Activated CD4-positive, alpha-beta T cell treated with anti-CD3 and anti-CD28 coated beads, Interleukin-2, amount 10 ng/mL, durations not matched to agents 24 days and 14 days (primary cell): Measurements from ENCODE around the gene OBP2A. TPM values are rescaled to one million over a fixed set of nuclear protein-coding genes. Genes with fewer than 3 reads are reported as not detected.
"Not testable (repeated sequence)": the region's sequence is repeated elsewhere in the genome, so short reads cannot be mapped to it uniquely, and the experiment has no call there.

ENCODE experiments used
- DNase-seq: peaks from one replicate; pipeline ENCODE4 v3.0.0; 2022
- H3K27ac Mint-ChIP-seq: one replicate; pipeline ENCODE4 v1.8.0; 2022; ENCODE audit warnings: mild to moderate bottlenecking, mixed read lengths
- H3K27me3 Mint-ChIP-seq: one replicate; pipeline ENCODE4 v1.8.0; 2022; ENCODE audit warnings: mixed read lengths
- H3K36me3 Mint-ChIP-seq: one replicate; pipeline ENCODE4 v1.8.0; 2022; ENCODE audit warnings: low read depth, mild to moderate bottlenecking, mixed read lengths
- H3K4me1 Mint-ChIP-seq: one replicate; pipeline ENCODE4 v1.8.0; 2021; ENCODE audit warnings: mixed read lengths
- H3K4me3 Mint-ChIP-seq: one replicate; pipeline ENCODE4 v1.8.0; 2022; ENCODE audit warnings: mild to moderate bottlenecking, moderate library complexity, mixed read lengths
- H3K9me3 Mint-ChIP-seq: one replicate; pipeline ENCODE4 v1.8.0; 2021; ENCODE audit warnings: mixed read lengths
- intact Hi-C: fragments of 100-400 bp; cut with micrococcal nuclease; formaldehyde crosslinking; loops from one replicate; pipeline ENCODE4 v1.15.1; 2023
- total RNA-seq: library from RNA; stranded (reverse); gene quantifications from 2 replicates; pipeline ENCODE4 v1.2.3, GENCODE V29; 2022

The OBP2A gene
- total RNA-seq = not detected in 2 replicates

- DNase-seq, H3K9me3 Mint-ChIP-seq, intact Hi-C loops, H3K36me3 Mint-ChIP-seq, H3K4me3 Mint-ChIP-seq, H3K4me1 Mint-ChIP-seq, H3K27ac Mint-ChIP-seq: not testable (repeated sequence)
- H3K27me3 Mint-ChIP-seq = peaks cover 10% of the 10 kb centered on the region
Measured at GRCh38 chr9:135545646-135546176, at the start of gene OBP2A. Gene OBP2A (plus strand): TSS chr9:135546126. CDS start chr9:135546181, 55 bp downstream.

- Mint-ChIP-seq H3K9me3 (no peaks in the 10 kb centered on the region), H3K27me3 (peaks cover 8% of the 10 kb centered on the region), H3K4me1 (peaks cover 7% of the 10 kb centered on the region), H3K36me3 (peaks cover 14% of the 10 kb centered on the region), H3K4me3 (no peak overlapping the region), H3K27ac (no peak overlapping the region)
- no peak for DNase-seq
- intact Hi-C loops = no loop called here
Measured at GRCh38 chr9:135498381-135499126, 47.4 kb upstream of the OBP2A start.

GRCh38 chr9:135499326-135500070, 46.4 kb upstream of the OBP2A start:
- intact Hi-C loops = no loop called here

GRCh38 chr9:135500071-135500524, 45.8 kb upstream of the OBP2A start:
- Mint-ChIP-seq H3K4me1 (peaks cover 7% of the 10 kb centered on the region), H3K27ac (peak overlapping the region; percentile 97), H3K27me3 (peaks cover 8% of the 10 kb centered on the region), H3K36me3 (peaks cover 26% of the 10 kb centered on the region), H3K4me3 (peak overlapping the region; percentile 95), H3K9me3 (no peaks in the 10 kb centered on the region)
- DNase-seq = no peak
- intact Hi-C loops = no loop called here

More at GRCh38 chr9:135499326-135500070, 46.4 kb upstream of the OBP2A start:
- peaks cover 8% of the 10 kb centered on the region for H3K27me3 Mint-ChIP-seq
- H3K4me1 Mint-ChIP-seq = peaks cover 7% of the 10 kb centered on the region
- DNase-seq = peak; percentile 97
- H3K27ac Mint-ChIP-seq = no peak overlapping the region
- H3K36me3 Mint-ChIP-seq = peaks cover 20% of the 10 kb centered on the region
- peak overlapping the region; percentile 95 for H3K4me3 Mint-ChIP-seq
- no peaks in the 10 kb centered on the region for H3K9me3 Mint-ChIP-seq

- Mint-ChIP-seq H3K27me3 (peaks cover 8% of the 10 kb centered on the region), H3K9me3 (no peaks in the 10 kb centered on the region), H3K36me3 (peaks cover 28% of the 10 kb centered on the region), H3K4me1 (peaks cover 7% of the 10 kb centered on the region), H3K4me3 (peak within 1 kb of the TSS; percentile 95), H3K27ac (peak within 1 kb of the TSS; percentile 97)
- intact Hi-C loops = loop anchor here (1.0 kb wide), 1 partner anchor 31 kb away; no protein-coding TSS in a partner anchor
- peak; percentile 97 for DNase-seq
Measured at GRCh38 chr9:135500525-135501260, 45.2 kb upstream of the OBP2A start, which contains the start of gene MRPS2. Gene MRPS2 (plus strand): TSS chr9:135500682. CDS start chr9:135500711, 29 bp downstream.

- peaks cover 7% of the 10 kb centered on the region for H3K4me1 Mint-ChIP-seq
- H3K4me3 Mint-ChIP-seq = peak overlapping the region; percentile 95
- intact Hi-C loops = loop anchor here (1.0 kb wide), 1 partner anchor 32 kb away; no protein-coding TSS in a partner anchor
- H3K27ac Mint-ChIP-seq = peak overlapping the region; percentile 97
- H3K27me3 Mint-ChIP-seq = peaks cover 8% of the 10 kb centered on the region
- peaks cover 28% of the 10 kb centered on the region for H3K36me3 Mint-ChIP-seq
- no peaks in the 10 kb centered on the region for H3K9me3 Mint-ChIP-seq
- DNase-seq = no peak
Measured at GRCh38 chr9:135501261-135502167, 44.4 kb upstream of the OBP2A start.

GRCh38 chr9:135502168-135502872, 43.6 kb upstream of the OBP2A start:
- H3K4me1 Mint-ChIP-seq = peaks cover 7% of the 10 kb centered on the region
- peak overlapping the region; percentile 95 for H3K4me3 Mint-ChIP-seq
- intact Hi-C loops = no loop called here
- H3K36me3 Mint-ChIP-seq = peaks cover 28% of the 10 kb centered on the region
- no peak for DNase-seq
- peaks cover 8% of the 10 kb centered on the region for H3K27me3 Mint-ChIP-seq
- H3K27ac Mint-ChIP-seq = no peak overlapping the region
- H3K9me3 Mint-ChIP-seq = no peaks in the 10 kb centered on the region

- H3K36me3 Mint-ChIP-seq = peaks cover 28% of the 10 kb centered on the region
- intact Hi-C loops = no loop called here
- peaks cover 8% of the 10 kb centered on the region for H3K27me3 Mint-ChIP-seq
- no peak for DNase-seq
- H3K9me3 Mint-ChIP-seq = no peaks in the 10 kb centered on the region
- no peak overlapping the region for H3K27ac Mint-ChIP-seq
- peaks cover 7% of the 10 kb centered on the region for H3K4me1 Mint-ChIP-seq
- peak overlapping the region; percentile 95 for H3K4me3 Mint-ChIP-seq
Measured at GRCh38 chr9:135502873-135503321, 43.0 kb upstream of the OBP2A start.

GRCh38 chr9:135503371-135504261, 42.3 kb upstream of the OBP2A start:
- peak overlapping the region; percentile 11 for H3K4me3 Mint-ChIP-seq

GRCh38 chr9:135504262-135505243, 41.4 kb upstream of the OBP2A start:
- Mint-ChIP-seq H3K9me3 (peaks cover 4% of the 10 kb centered on the region), H3K27ac (no peak overlapping the region), H3K36me3 (peaks cover 28% of the 10 kb centered on the region), H3K4me3 (no peak overlapping the region), H3K27me3 (peaks cover 6% of the 10 kb centered on the region), H3K4me1 (peaks cover 6% of the 10 kb centered on the region)
- intact Hi-C loops = no loop called here
- DNase-seq = peak; percentile 86

More at GRCh38 chr9:135503371-135504261, 42.3 kb upstream of the OBP2A start:
- intact Hi-C loops = no loop called here
- Mint-ChIP-seq H3K9me3 (no peaks in the 10 kb centered on the region), H3K4me1 (peaks cover 7% of the 10 kb centered on the region), H3K27ac (no peak overlapping the region), H3K36me3 (peaks cover 28% of the 10 kb centered on the region), H3K27me3 (peaks cover 3% of the 10 kb centered on the region)
- DNase-seq = no peak
